ENCODE data around the gene DHX58. TPM values are rescaled to one million over a fixed set of nuclear protein-coding genes. Genes with fewer than 3 reads are reported as not detected.

DHX58 gene
- total and polyA plus RNA-seq, 4 donors, result 6.7 to 19.7 (median 8.8) TPM

DNA sequence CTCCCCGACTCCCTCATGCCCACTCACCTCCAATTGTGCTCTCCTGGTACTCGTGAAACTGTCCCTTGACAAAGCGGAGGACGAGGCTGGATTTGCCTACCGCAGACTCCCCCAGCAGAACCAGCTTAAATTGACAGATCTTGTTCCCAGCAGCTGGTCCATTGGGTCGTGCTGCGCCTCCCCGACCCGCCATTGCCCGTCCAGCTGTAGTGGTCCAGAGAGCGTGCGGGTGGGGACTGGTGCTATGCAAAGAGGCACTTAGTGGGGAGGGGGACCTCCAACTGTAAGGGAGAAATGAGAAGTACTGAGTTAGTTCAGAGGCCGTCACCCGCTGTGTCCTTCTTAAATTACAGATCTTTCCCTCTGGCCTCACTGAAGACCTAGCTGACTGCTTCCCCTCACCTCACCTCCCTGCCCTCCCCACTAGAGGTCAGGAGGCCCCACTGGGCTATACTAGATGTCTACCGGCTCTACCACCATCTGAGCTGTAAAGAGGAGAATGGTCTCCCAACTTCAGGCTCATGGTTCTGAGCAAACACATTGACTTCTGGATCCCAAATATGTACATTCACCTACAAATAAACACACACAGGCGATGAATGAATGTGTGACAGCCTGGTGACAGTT lies 17.9 kb upstream of the DHX58 start:
- DNase-seq (ENCODE audit: low read depth in 4 of 6, low spot score in 6 of 6), result no peak
- WGBS (ENCODE audit: insufficient coverage), result 92% methylated on average over 10 of the region's 16 CpGs
- Histone ChIP-seq H3K4me1 (ENCODE audit: control insufficient read depth, insufficient read depth, low read length) (peaks cover 37% of the 10 kb centered on the region), H3K9me3 (ENCODE audit: control insufficient read depth, insufficient read depth, low read length) (no peaks in the 10 kb centered on the region), H3K27me3 (ENCODE audit: control insufficient read depth, insufficient read depth, low read length) (no peaks in the 10 kb centered on the region), H3K4me3 (ENCODE audit: low read depth, low read length) (no peak overlapping the region), H3K36me3 (ENCODE audit: control insufficient read depth, insufficient read depth, low read length) (peaks cover 53% of the 10 kb centered on the region), H3K27ac (ENCODE audit: low read depth, low read length) (peak overlapping the region; percentile 72)

DNA sequence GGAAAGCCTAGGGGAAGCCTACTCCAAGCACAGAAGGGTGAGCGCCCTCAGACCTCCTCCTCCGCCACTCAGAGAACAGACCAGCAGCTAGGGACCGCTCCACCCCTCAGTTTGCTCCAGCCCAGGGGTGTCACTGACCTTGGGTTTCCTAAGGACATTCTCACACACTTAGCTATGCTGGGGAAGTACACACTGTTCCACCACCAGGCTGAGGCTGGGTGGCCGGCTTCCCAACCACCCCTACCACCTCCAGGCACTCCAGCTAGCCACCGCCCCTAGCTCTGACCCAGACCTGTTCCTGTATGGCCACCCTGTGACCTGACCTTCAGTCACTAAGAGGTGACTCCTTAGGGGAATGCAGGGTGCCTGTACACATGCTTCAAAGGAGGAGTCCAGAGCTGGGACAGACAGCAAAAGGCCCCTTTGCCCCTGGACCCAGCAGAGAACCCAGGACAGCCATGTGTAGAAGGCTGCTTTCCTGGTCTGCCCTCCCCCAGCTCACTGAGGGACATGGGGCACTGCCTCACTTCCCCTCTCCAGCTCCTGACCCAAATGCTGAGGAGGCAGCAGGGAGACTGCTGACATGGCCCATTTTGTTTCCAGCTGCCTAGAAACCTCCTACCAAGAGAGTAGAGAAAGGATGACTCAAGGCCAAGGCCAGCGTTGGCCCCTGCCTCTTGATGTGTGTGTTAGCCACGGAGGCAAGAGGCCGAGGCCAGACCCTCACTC lies 16.8 kb upstream of the DHX58 start:
- WGBS (ENCODE audit: insufficient coverage), result 88% methylated on average over 4 of the region's 8 CpGs
- Histone ChIP-seq H3K4me1 (ENCODE audit: control insufficient read depth, insufficient read depth, low read length) (peaks cover 37% of the 10 kb centered on the region), H3K27me3 (ENCODE audit: control insufficient read depth, insufficient read depth, low read length) (no peaks in the 10 kb centered on the region), H3K36me3 (ENCODE audit: control insufficient read depth, insufficient read depth, low read length) (peaks cover 58% of the 10 kb centered on the region), H3K27ac (ENCODE audit: low read depth, low read length) (no peak overlapping the region), H3K4me3 (ENCODE audit: low read depth, low read length) (no peak overlapping the region), H3K9me3 (ENCODE audit: control insufficient read depth, insufficient read depth, low read length) (no peaks in the 10 kb centered on the region)
- no peak for DNase-seq (ENCODE audit: low read depth in 4 of 6, low spot score in 6 of 6)

DNA sequence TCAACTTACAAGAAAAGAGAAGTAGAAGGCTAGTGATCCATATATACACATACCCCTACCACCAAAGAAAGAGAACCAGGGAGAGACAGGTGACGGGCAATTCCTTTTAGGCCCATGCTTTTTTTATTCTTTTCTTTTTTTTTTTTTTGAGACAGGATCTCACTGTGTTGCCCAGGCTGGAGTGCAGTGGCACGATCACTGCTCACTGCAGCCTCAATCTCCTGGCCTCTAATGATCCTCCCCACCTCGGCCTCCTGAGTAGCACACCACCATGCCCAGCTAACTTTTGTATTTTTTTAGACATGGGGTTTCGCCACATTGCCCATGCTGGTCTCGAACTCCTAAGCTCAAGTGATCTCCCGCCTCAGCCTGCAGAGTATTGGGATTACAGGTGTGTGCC lies 14.9 kb upstream of the DHX58 start:
- Histone ChIP-seq H3K36me3 (ENCODE audit: control insufficient read depth, insufficient read depth, low read length) (peaks cover 67% of the 10 kb centered on the region), H3K4me1 (ENCODE audit: control insufficient read depth, insufficient read depth, low read length) (peaks cover 25% of the 10 kb centered on the region)
- DNase-seq (ENCODE audit: low read depth in 4 of 6, low spot score in 6 of 6), result no peak

DNA sequence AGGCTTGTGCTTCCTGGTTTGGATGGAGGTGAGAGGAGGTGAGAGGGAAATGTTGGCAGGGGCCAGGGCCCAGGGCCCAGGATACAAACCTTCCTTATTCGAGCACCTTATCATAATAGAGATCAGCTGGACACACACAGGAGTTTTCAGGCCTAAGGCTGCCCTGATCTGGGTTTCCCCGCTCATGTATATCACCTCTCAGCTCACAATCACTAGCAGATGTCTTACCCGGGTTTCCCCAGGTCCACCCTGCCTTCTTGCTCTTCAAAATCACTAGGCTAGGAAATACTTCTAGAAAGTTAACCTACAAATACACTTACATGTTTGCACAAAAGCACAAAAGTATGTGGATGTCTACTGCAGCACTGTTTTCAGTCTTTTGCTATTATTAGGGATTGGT lies 14.3 kb upstream of the DHX58 start:
- Histone ChIP-seq H3K9me3 (ENCODE audit: control insufficient read depth, insufficient read depth, low read length) (no peaks in the 10 kb centered on the region), H3K36me3 (ENCODE audit: control insufficient read depth, insufficient read depth, low read length) (peaks cover 72% of the 10 kb centered on the region), H3K27ac (ENCODE audit: low read depth, low read length) (no peak overlapping the region), H3K4me1 (ENCODE audit: control insufficient read depth, insufficient read depth, low read length) (peaks cover 30% of the 10 kb centered on the region), H3K4me3 (ENCODE audit: low read depth, low read length) (no peak overlapping the region), H3K27me3 (ENCODE audit: control insufficient read depth, insufficient read depth, low read length) (no peaks in the 10 kb centered on the region)
- 96% methylated on average over 3 of the region's 3 CpGs for WGBS (ENCODE audit: insufficient coverage)
- DNase-seq (ENCODE audit: low read depth in 4 of 6, low spot score in 6 of 6), result no peak

More for the DNA sequence above, 14.9 kb upstream of the DHX58 start:
- H3K9me3 ChIP-seq (ENCODE audit: control insufficient read depth, insufficient read depth, low read length), result no peaks in the 10 kb centered on the region
- no peak overlapping the region for H3K4me3 ChIP-seq (ENCODE audit: low read depth, low read length)
- no peak overlapping the region for H3K27ac ChIP-seq (ENCODE audit: low read depth, low read length)
- WGBS (ENCODE audit: insufficient coverage), result 80% methylated on average over 2 of the region's 6 CpGs
- H3K27me3 ChIP-seq (ENCODE audit: control insufficient read depth, insufficient read depth, low read length), result no peaks in the 10 kb centered on the region

DNA sequence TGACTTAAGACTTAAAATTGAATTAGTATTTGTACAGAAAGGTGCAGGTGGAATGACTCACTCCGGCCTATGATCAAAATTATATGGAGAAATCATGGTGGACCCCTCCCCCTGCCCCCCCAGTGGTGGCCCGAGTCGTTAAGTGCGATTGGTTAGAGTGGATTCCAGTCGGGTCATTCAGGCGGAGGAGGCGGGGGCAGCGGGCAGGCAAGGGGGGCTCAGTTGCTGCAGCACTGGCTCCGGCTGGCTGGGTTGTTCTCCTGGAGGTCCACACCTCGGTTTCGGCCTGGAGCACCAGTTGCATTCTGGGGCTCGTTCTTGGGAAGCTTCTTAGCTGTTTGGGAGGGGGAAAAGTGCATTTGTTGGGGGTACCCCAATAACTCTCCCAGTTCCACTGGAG lies 13.1 kb upstream of the DHX58 start:
- DNase-seq (ENCODE audit: low read depth in 4 of 6, low spot score in 6 of 6), result no peak
- Histone ChIP-seq H3K9me3 (ENCODE audit: control insufficient read depth, insufficient read depth, low read length) (no peaks in the 10 kb centered on the region), H3K27me3 (ENCODE audit: control insufficient read depth, insufficient read depth, low read length) (no peaks in the 10 kb centered on the region), H3K4me3 (ENCODE audit: low read depth, low read length) (no peak overlapping the region), H3K4me1 (ENCODE audit: control insufficient read depth, insufficient read depth, low read length) (peaks cover 27% of the 10 kb centered on the region), H3K27ac (ENCODE audit: low read depth, low read length) (no peak overlapping the region), H3K36me3 (ENCODE audit: control insufficient read depth, insufficient read depth, low read length) (peaks cover 66% of the 10 kb centered on the region)
- 81% methylated on average over 8 of the region's 12 CpGs for WGBS (ENCODE audit: insufficient coverage)

DNA sequence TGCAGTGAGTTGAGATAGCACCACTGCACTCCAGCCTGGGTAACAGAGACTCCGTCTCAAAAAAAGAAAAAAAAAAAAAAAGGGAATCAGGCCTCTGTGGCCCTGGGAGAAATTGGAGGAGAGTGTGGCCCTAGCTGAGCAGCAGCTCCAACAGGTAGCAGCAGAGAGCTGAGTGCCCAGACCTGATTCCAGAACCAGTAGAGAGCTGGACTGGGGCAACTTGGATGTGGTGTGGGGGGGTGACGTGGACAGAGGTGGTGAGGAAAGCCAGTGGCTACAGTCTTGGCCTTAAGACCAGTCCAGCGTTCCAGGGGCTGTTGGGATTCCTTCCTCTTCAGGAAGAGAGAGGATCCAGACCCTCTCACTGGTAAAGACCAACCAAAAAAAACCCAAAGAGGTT lies 11.7 kb upstream of the DHX58 start:
- Histone ChIP-seq H3K4me1 (ENCODE audit: control insufficient read depth, insufficient read depth, low read length) (peaks cover 28% of the 10 kb centered on the region), H3K4me3 (ENCODE audit: low read depth, low read length) (no peak overlapping the region), H3K27me3 (ENCODE audit: control insufficient read depth, insufficient read depth, low read length) (no peaks in the 10 kb centered on the region), H3K27ac (ENCODE audit: low read depth, low read length) (no peak overlapping the region), H3K36me3 (ENCODE audit: control insufficient read depth, insufficient read depth, low read length) (peaks cover 56% of the 10 kb centered on the region), H3K9me3 (ENCODE audit: control insufficient read depth, insufficient read depth, low read length) (no peaks in the 10 kb centered on the region)
- 80% methylated on average over 1 of the region's 3 CpGs for WGBS (ENCODE audit: insufficient coverage)
- DNase-seq (ENCODE audit: low read depth in 4 of 6, low spot score in 6 of 6), result no peak

DNA sequence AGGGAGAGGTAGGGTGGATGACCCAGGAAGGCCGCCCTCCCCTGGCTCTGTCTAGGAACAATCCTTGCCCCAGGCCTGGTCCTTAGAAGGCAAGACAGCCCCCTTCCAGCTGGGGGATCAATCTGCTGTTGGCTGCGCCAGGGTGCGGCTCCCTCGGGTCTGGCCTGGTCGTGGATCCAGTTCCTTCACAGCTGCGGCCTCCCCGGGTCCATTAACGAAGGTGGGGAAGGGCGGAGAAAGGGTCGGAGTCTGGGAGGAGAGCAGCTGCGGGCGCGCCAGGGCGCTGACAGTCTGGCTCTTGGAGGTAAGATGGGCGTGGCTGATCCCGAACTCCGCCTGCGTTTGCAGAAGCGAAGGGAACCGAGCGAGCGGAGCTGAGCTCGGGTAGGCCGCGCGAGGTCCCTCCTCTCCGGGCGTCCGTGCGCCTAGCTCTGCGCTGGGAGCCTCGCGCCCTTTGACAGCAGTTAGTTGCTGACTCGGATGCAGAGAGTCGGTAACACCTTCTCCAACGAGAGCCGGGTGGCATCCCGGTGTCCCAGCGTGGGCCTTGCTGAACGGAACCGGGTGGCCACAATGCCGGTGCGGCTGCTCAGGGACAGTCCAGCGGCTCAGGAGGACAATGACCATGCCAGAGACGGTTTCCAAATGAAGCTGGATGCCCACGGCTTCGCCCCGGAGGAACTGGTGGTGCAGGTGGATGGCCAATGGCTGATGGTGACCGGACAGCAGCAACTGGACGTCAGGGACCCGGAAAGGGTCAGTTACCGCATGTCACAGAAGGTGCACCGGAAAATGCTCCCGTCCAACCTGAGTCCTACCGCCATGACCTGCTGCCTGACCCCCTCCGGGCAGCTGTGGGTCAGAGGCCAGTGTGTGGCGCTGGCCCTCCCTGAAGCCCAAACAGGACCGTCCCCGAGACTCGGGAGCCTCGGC lies 10.1 kb upstream of the DHX58 start, which contains the start of gene HSPB9:
Gene HSPB9, plus strand, starts transcription at position 434 of the 933 bp plus-strand sequence. Its CDS starts 47 bp downstream, at position 481.
- 47% methylated on average over 61 of the region's 61 CpGs for WGBS (ENCODE audit: insufficient coverage)
- no peak within 1 kb of the TSS for H3K4me3 ChIP-seq (ENCODE audit: low read depth, low read length)
- DNase-seq (ENCODE audit: low read depth in 4 of 6, low spot score in 6 of 6), result peak in 2 of 6 donors; percentile 23 to 29

DNA sequence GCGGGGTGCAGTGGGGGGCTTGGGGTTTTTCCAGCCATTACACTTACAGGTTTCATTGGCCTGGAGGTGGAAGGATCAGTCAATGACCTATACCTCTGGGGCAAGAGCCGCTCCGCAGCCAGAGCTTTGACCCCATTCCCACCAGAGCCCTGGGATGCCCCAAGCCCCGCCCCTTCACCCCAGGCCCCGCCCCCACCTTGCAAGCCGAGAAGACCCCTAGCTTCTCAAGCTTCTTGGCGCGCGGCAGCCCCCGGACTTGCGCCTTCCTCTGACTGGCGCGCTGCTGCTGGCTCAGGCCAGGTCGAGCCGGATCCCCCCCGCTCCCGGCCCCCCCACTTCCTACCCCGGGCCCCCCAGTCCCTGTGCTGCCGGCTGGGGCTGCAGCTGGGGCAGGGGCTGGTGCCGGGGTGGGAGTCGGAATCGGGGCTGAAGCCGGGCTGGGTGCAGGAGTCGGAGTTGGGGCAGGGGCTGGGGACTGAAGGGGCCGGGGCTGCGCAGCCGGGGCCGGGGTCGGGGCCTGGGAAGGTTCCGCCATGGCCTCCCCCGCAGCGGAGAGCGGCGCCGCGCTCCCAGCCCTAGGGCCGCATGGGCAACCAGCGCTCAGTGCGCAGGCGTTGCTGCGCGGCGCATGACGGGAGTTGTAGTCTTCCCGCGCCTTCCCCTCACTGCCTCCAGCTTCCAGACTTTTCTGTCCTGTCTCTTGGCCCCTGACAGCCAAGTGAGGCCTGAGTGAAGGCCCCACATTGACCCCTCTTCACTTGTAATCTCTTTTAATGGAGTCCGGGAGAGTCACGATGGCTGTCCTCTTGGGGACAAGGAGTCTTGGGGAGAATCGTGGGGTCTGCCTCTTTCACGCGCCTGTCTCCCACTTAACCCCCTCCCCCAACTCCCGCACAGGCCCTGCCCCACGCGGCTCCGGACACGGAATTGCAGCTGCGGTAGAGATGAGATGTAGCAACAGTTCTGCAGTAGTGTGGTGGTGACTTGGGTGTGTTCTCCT lies 8.6 kb upstream of the DHX58 start, which contains the start of gene KAT2A:
Gene KAT2A, minus strand, starts transcription at position 598 of the 1,000 bp plus-strand sequence. Its CDS starts 63 bp downstream, at position 535.
- Histone ChIP-seq H3K27me3 (ENCODE audit: control insufficient read depth, insufficient read depth, low read length) (no peaks in the 10 kb centered on the region), H3K27ac (ENCODE audit: low read depth, low read length) (peak within 1 kb of the TSS; percentile 57), H3K36me3 (ENCODE audit: control insufficient read depth, insufficient read depth, low read length) (peaks cover 59% of the 10 kb centered on the region), H3K4me3 (ENCODE audit: low read depth, low read length) (peak within 1 kb of the TSS; percentile 40), H3K9me3 (ENCODE audit: control insufficient read depth, insufficient read depth, low read length) (no peaks in the 10 kb centered on the region), H3K4me1 (ENCODE audit: control insufficient read depth, insufficient read depth, low read length) (peaks cover 32% of the 10 kb centered on the region)
- peak in 5 of 6 donors; percentile 67 to 94 (median 79) for DNase-seq (ENCODE audit: low read depth in 4 of 6, low spot score in 6 of 6)
- WGBS (ENCODE audit: insufficient coverage), result under 1% methylated on average over 29 of the region's 57 CpGs

More for the DNA sequence above, 10.1 kb upstream of the DHX58 start, which contains the start of gene HSPB9:
- Histone ChIP-seq H3K27me3 (ENCODE audit: control insufficient read depth, insufficient read depth, low read length) (no peaks in the 10 kb centered on the region), H3K27ac (ENCODE audit: low read depth, low read length) (peak within 1 kb of the TSS; percentile 57), H3K36me3 (ENCODE audit: control insufficient read depth, insufficient read depth, low read length) (peaks cover 56% of the 10 kb centered on the region), H3K4me1 (ENCODE audit: control insufficient read depth, insufficient read depth, low read length) (peaks cover 28% of the 10 kb centered on the region), H3K9me3 (ENCODE audit: control insufficient read depth, insufficient read depth, low read length) (no peaks in the 10 kb centered on the region)
